Ishikawa (cell line): ENCODE measurements around the gene SLC44A1.

Experiments
- CEBPB ChIP-seq: IDR thresholded peaks from 2 replicates; pipeline ENCODE4 v1.6.1; 2012
- EGR1 ChIP-seq: IDR thresholded peaks from 2 replicates; pipeline ENCODE4 v1.6.1; 2012
- EP300 ChIP-seq: IDR thresholded peaks from 2 replicates; pipeline ENCODE4 v1.6.1; 2012; ENCODE audit warnings: borderline replicate concordance
- FOXM1 ChIP-seq: IDR thresholded peaks from 2 replicates; pipeline ENCODE4 v1.6.1; 2012; ENCODE audit warnings: low read depth, borderline replicate concordance
- MAX ChIP-seq: IDR thresholded peaks from 2 replicates; pipeline ENCODE4 v1.6.1; 2012
- NFIC ChIP-seq: IDR thresholded peaks from 2 replicates; pipeline ENCODE4 v1.6.1; 2012
- RAD21 ChIP-seq: IDR thresholded peaks from 2 replicates; pipeline ENCODE4 v1.6.1; 2012; ENCODE audit warnings: low read depth
- REST ChIP-seq: IDR thresholded peaks from 2 replicates; pipeline ENCODE4 v1.6.1; 2012; ENCODE audit warnings: low read depth, mild to moderate bottlenecking
- TAF1 ChIP-seq: IDR thresholded peaks from 2 replicates; pipeline ENCODE4 v1.6.1; 2012; ENCODE audit warnings: low read depth, mild to moderate bottlenecking
- TCF12 ChIP-seq: IDR thresholded peaks from 2 replicates; pipeline ENCODE4 v1.6.1; 2012; ENCODE audit warnings: low read depth
- TEAD4 ChIP-seq: IDR thresholded peaks from 2 replicates; pipeline ENCODE4 v1.6.1; 2012
- YY1 ChIP-seq: IDR thresholded peaks from 2 replicates; pipeline ENCODE4 v1.6.1; 2012; ENCODE audit warnings: low read depth

- TF ChIP-seq YY1: no peak
- TF ChIP-seq REST: no peak
- TF ChIP-seq MAX: no peak
- no peak for TF ChIP-seq NFIC
- no peak for TF ChIP-seq EP300
- TF ChIP-seq EGR1: no peak
- TF ChIP-seq CEBPB: no peak
- TF ChIP-seq FOXM1: no peak
- TF ChIP-seq TAF1: no peak
- no peak for TF ChIP-seq RAD21
- TF ChIP-seq TCF12: no peak
- no peak for TF ChIP-seq TEAD4
These were observed 46.5 kb downstream of the SLC44A1 start for GRCh38 chr9:105290954-105291353.
